A673 (cell line): Measurements from ENCODE around the gene TLE4. TPM values are rescaled to one million over a fixed set of nuclear protein-coding genes. Genes with fewer than 3 reads are reported as not detected.

ENCODE experiments used
- BruUV-seq: library from RNA; stranded (reverse); fragments of 400-500 nt; replicated peaks from 2 replicates; lab custom pipeline; 2021; lab: Mats Ljungman, UMichigan
- CTCF ChIA-PET: fragments of 300-600 bp; sonication (Branson Sonifier 250); formaldehyde crosslinking; loops from one replicate; lab custom pipeline; 2022; ENCODE audit warnings: antibody characterized with exemption; lab: Charles Lee
- POLR2A ChIA-PET: fragments of 300-600 bp; sonication (Branson Sonifier 250); formaldehyde crosslinking; loops from one replicate; lab custom pipeline; 2022; ENCODE audit warnings: antibody characterized with exemption; ENCODE audit not compliant: low non-redundant PET; lab: Charles Lee
- DNase-seq: peaks from one replicate; pipeline ENCODE4 v3.0.0-alpha.2; 2015; ENCODE audit warnings: low spot score
- H3K27ac ChIP-seq: fragments of 200-600 bp; sonication (generic); 2 replicates; pipeline ENCODE4 v1.5.1; 2016; ENCODE audit warnings: mixed run types, low read depth, mild to moderate bottlenecking, mixed read lengths, antibody characterized with exemption, low read length; ENCODE audit not compliant: poor library complexity, severe bottlenecking
- H3K27me3 ChIP-seq: fragments of 200-600 bp; sonication (generic); replicated peaks from 2 replicates; pipeline ENCODE4 v1.6.1; 2017; ENCODE audit warnings: mixed run types, low read depth, mild to moderate bottlenecking, mixed read lengths, antibody characterized with exemption, low read length; ENCODE audit not compliant: insufficient read depth, poor library complexity
- H3K36me3 ChIP-seq: fragments of 200-600 bp; sonication (generic); 2 replicates; pipeline ENCODE4 v1.6.1; 2016; ENCODE audit warnings: mixed run types, mild to moderate bottlenecking, mixed read lengths, antibody characterized with exemption, low read length; ENCODE audit not compliant: insufficient read depth, poor library complexity, severe bottlenecking
- H3K4me1 ChIP-seq: fragments of 200-600 bp; sonication (generic); 2 replicates; pipeline ENCODE4 v1.6.1; 2017; ENCODE audit warnings: mixed run types, mild to moderate bottlenecking, mixed read lengths, antibody characterized with exemption, low read length; ENCODE audit not compliant: insufficient read depth, poor library complexity, severe bottlenecking
- H3K4me3 ChIP-seq: fragments of 200-600 bp; sonication (generic); 2 replicates; pipeline ENCODE4 v1.5.1; 2016; ENCODE audit warnings: low read depth, mixed run types, mild to moderate bottlenecking, mixed read lengths, low read length; ENCODE audit not compliant: poor library complexity, severe bottlenecking
- H3K9me3 ChIP-seq: fragments of 200-600 bp; sonication (generic); 2 replicates; pipeline ENCODE4 v1.6.1; 2016; ENCODE audit warnings: mixed run types, low read depth, mild to moderate bottlenecking, mixed read lengths, antibody characterized with exemption, low read length; ENCODE audit not compliant: poor library complexity, severe bottlenecking
- EZH2 ChIP-seq: fragments of 200-600 bp; sonication (generic); IDR thresholded peaks from 2 replicates; pipeline ENCODE4 v1.6.1; 2017; ENCODE audit warnings: borderline replicate concordance, low read depth, mild to moderate bottlenecking, mixed read lengths, antibody characterized with exemption, low read length; ENCODE audit not compliant: poor library complexity, severe bottlenecking
- intact Hi-C: fragments of 100-400 bp; cut with micrococcal nuclease; formaldehyde crosslinking; loops from one replicate; pipeline ENCODE4 v1.10.0; 2022; ENCODE audit not compliant: unreplicated experiment
- total RNA-seq: library from RNA; stranded (reverse); gene quantifications from 2 replicates; pipeline ENCODE4 v1.2.3, GENCODE V29; 2021
- TF ChIP-seq, protein P1 (sequence below): fragments of 300-800, 200-600 bp; sonication (generic); conservative IDR thresholded peaks from 2 replicates; pipeline ENCODE4 v1.5.1; 2017; ENCODE audit warnings: low read depth, mild to moderate bottlenecking, antibody characterized with exemption, low read length, moderate library complexity, mixed read lengths

TLE4 gene
- total RNA-seq, 1 experiment from 2014 or later, result 21.3 TPM

DNA sequence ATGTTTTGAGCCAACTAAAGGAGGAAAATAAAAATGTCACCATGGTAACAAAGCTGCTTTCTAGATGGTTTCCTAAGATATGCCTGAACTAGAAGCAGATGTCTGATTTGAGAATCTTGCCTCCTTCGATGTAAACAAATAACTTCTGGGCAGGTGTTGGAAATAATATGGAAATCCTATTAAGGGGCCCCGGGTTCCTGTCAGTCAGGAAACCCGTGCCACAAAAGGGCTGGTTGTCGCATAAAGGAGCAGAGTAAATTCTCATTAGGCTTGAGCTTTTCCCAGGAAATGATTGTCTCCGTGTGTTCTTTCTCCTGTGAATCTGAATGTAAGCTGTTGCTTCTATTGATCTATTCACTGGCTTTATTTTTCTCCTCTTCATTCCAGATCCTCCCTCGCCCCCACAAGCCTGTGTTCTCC lies 90.8 kb downstream of the TLE4 start:
- peak overlapping the region; percentile 0 for H3K27ac ChIP-seq
- intact Hi-C loops, result loop anchor here (10.0 kb wide), 1 partner anchor 188 kb away; no protein-coding TSS in a partner anchor
- H3K27me3 ChIP-seq, result no peaks in the 10 kb centered on the region
- POLR2A ChIA-PET, result no interaction called here
- peak; percentile 86 for DNase-seq
- H3K36me3 ChIP-seq, result no peaks in the 10 kb centered on the region
- H3K9me3 ChIP-seq, result no peaks in the 10 kb centered on the region
- BruUV-seq, result no TSS peak
- CTCF ChIA-PET, result no interaction called here
- H3K4me1 ChIP-seq, result peaks cover 46% of the 10 kb centered on the region
- TF ChIP-seq, protein P1, sequence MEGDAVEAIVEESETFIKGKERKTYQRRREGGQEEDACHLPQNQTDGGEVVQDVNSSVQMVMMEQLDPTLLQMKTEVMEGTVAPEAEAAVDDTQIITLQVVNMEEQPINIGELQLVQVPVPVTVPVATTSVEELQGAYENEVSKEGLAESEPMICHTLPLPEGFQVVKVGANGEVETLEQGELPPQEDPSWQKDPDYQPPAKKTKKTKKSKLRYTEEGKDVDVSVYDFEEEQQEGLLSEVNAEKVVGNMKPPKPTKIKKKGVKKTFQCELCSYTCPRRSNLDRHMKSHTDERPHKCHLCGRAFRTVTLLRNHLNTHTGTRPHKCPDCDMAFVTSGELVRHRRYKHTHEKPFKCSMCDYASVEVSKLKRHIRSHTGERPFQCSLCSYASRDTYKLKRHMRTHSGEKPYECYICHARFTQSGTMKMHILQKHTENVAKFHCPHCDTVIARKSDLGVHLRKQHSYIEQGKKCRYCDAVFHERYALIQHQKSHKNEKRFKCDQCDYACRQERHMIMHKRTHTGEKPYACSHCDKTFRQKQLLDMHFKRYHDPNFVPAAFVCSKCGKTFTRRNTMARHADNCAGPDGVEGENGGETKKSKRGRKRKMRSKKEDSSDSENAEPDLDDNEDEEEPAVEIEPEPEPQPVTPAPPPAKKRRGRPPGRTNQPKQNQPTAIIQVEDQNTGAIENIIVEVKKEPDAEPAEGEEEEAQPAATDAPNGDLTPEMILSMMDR, result no peak
- TF ChIP-seq EZH2, result no peak
- H3K4me3 ChIP-seq, result no peak overlapping the region

DNA sequence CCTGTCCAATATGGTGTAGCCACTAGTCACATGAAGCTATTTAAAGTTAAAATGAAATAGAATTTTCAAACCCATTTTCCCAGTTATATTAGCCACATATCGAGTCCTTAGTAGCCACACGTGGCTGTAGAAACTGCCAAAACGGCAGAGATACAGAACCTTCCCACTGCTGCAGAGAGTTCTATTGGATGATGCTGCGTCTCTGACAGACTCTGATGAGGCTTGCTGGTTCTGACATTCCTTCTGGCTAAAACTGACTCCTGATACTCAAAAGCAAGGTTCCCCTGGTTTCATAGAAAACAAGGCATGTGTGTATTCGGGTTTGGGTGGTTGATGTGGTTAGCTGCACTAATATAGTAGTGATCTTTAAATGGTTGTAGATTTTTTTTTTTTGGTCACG lies 91.5 kb downstream of the TLE4 start:
- Histone ChIP-seq H3K4me3 (peak overlapping the region; percentile 24), H3K36me3 (no peaks in the 10 kb centered on the region), H3K9me3 (no peaks in the 10 kb centered on the region), H3K27ac (peak overlapping the region; percentile 72), H3K4me1 (peaks cover 46% of the 10 kb centered on the region), H3K27me3 (no peaks in the 10 kb centered on the region)
- ChIA-PET POLR2A (no interaction called here), CTCF (no interaction called here)
- no TSS peak for BruUV-seq
- intact Hi-C loops, result loop anchor here (10.0 kb wide), 1 partner anchor 188 kb away; no protein-coding TSS in a partner anchor
- peak; percentile 9 for DNase-seq
- TF ChIP-seq EZH2, result no peak
- TF ChIP-seq, protein P1, result no peak

DNA sequence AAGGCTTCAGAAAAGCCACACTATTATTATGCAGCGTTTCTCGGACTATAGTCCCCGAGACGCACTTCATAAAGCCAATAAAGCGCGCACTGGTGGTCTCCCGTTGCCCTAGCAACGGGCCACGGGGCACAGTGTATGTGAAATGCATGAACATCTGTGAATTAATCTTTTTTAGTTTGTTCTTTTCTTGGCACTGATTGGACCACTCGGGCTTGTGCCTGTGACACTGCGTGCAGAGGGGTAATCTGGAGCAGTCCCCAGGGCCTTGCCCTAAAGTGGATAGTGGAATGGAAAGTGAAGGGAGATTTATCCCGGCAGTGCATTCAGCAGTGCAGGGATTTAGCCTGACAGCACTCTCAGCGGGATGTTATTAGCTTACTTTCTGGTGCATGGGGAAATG lies 92.1 kb downstream of the TLE4 start:
- H3K27ac ChIP-seq, result peak overlapping the region; percentile 72
- no peaks in the 10 kb centered on the region for H3K9me3 ChIP-seq
- no peaks in the 10 kb centered on the region for H3K36me3 ChIP-seq
- ChIA-PET CTCF (no interaction called here), POLR2A (no interaction called here)
- BruUV-seq, result no TSS peak
- DNase-seq, result peak; percentile 89
- intact Hi-C loops, result loop anchor here (10.0 kb wide), 1 partner anchor 189 kb away; no protein-coding TSS in a partner anchor
- peak overlapping the region; percentile 24 for H3K4me3 ChIP-seq
- TF ChIP-seq, protein P1, result no peak
- TF ChIP-seq EZH2, result no peak
- peaks cover 46% of the 10 kb centered on the region for H3K4me1 ChIP-seq
- H3K27me3 ChIP-seq, result no peaks in the 10 kb centered on the region
